ENCODE measurements around the gene CTDSPL2.
A peak's percentile ranks its signal among the peaks of the same experiment; 100 is the strongest.

The CTDSPL2 gene

GRCh38 chr15:44426975-44427755 is at the start of gene CTDSPL2:
TSS of gene CTDSPL2 (plus strand) at chr15:44427629. CDS start at chr15:44459015, 31,386 bp downstream.
- Histone ChIP-seq H3K4me3 (ENCODE audit: low read length in 2 of 2) (peak within 1 kb of the TSS; percentile 80 to 95), H3K27ac (ENCODE audit: low read length) (peak within 1 kb of the TSS; percentile 97), H3K27me3 (ENCODE audit: control insufficient read depth in 1 of 2, insufficient read depth in 2 of 2, low read length in 2 of 2) (no peaks in the 10 kb centered on the region), H3K4me1 (ENCODE audit: control insufficient read depth, insufficient read depth, low read length) (peaks cover 2% of the 10 kb centered on the region), H3K9ac (ENCODE audit: low read length in 2 of 2) (peak within 1 kb of the TSS; percentile 90 to 99), H3K36me3 (ENCODE audit: control insufficient read depth in 2 of 2, insufficient read depth in 2 of 2, low read length in 2 of 2) (no peaks in the 10 kb centered on the region), H3K9me3 (ENCODE audit: control insufficient read depth in 2 of 2, low read length in 2 of 2) (no peaks in the 10 kb centered on the region)

- peaks cover 0 to 4% of the 10 kb centered on the region in 2 donors for H3K36me3 ChIP-seq (ENCODE audit: control insufficient read depth in 2 of 2, insufficient read depth in 2 of 2, low read length in 2 of 2)
- H3K9me3 ChIP-seq (ENCODE audit: control insufficient read depth in 2 of 2, low read length in 2 of 2) = no peaks in the 10 kb centered on the region
- no peak overlapping the region for H3K4me3 ChIP-seq (ENCODE audit: low read length in 2 of 2)
- no peak overlapping the region for H3K27ac ChIP-seq (ENCODE audit: low read length)
- no peaks in the 10 kb centered on the region for H3K4me1 ChIP-seq (ENCODE audit: control insufficient read depth, insufficient read depth, low read length)
- H3K9ac ChIP-seq (ENCODE audit: low read length in 2 of 2) = no peak overlapping the region
- H3K27me3 ChIP-seq (ENCODE audit: control insufficient read depth in 1 of 2, insufficient read depth in 2 of 2, low read length in 2 of 2) = no peaks in the 10 kb centered on the region
These were observed 46.2 kb upstream of the CTDSPL2 start for GRCh38 chr15:44381236-44381635.

DNA sequence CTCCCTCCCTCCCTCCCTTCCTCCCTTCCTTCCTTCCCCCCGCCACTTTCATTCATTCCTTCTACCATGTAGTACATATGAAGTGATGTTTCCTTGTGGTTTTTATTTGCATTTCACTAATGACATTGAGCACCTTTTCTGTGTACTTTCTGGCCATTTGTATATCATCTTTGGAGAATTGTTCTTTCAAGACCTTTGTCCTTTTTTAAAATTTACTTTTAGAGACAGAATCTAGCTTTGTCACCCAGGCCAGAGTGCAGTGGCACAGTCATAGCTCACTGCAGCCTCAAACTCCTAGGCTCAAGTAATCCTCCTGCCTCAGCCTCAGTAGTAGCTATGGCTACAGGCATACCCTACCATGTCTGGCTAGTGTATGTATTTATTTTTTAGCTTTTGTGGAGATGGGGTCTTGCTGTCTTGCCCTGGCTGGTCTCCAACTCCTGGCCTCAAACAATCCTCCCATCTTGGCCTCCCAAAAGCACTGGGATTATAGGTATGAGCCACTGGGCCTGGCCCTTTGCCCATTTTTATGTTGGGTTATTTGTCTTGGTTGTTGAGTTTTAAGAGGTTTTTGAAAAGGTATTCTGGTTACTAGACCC is 42.0 kb upstream of the CTDSPL2 start:
- Histone ChIP-seq H3K27ac (ENCODE audit: low read length) (no peak overlapping the region), H3K4me1 (ENCODE audit: control insufficient read depth, insufficient read depth, low read length) (no peaks in the 10 kb centered on the region), H3K9ac (ENCODE audit: low read length in 2 of 2) (no peak overlapping the region), H3K27me3 (ENCODE audit: control insufficient read depth in 1 of 2, insufficient read depth in 2 of 2, low read length in 2 of 2) (no peaks in the 10 kb centered on the region), H3K4me3 (ENCODE audit: low read length in 2 of 2) (no peak overlapping the region), H3K36me3 (ENCODE audit: control insufficient read depth in 2 of 2, insufficient read depth in 2 of 2, low read length in 2 of 2) (no peaks in the 10 kb centered on the region), H3K9me3 (ENCODE audit: control insufficient read depth in 2 of 2, low read length in 2 of 2) (no peaks in the 10 kb centered on the region)

DNA sequence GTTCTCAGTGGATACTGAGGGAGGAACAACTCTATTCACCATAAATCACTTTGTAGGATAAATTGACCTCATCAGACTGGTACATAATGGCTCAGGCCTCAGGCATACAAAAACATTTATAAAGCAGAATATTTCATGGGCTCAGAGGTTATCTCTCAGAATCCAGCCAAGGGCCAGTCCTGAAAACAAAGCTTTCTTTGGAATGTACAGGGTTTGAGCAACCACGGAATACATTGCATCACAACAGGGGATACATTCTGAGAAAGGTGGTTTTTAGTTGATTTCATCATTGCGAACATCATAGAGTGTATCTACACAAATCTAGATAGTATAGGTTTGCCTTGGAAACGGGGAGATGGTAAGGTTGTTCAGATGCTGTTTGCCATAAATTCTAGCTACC is 33.4 kb upstream of the CTDSPL2 start:
- Histone ChIP-seq H3K27me3 (ENCODE audit: control insufficient read depth in 1 of 2, insufficient read depth in 2 of 2, low read length in 2 of 2) (no peaks in the 10 kb centered on the region), H3K27ac (ENCODE audit: low read length) (no peak overlapping the region), H3K4me1 (ENCODE audit: control insufficient read depth, insufficient read depth, low read length) (no peaks in the 10 kb centered on the region), H3K4me3 (ENCODE audit: low read length in 2 of 2) (no peak overlapping the region), H3K9me3 (ENCODE audit: control insufficient read depth in 2 of 2, low read length in 2 of 2) (no peaks in the 10 kb centered on the region), H3K36me3 (ENCODE audit: control insufficient read depth in 2 of 2, insufficient read depth in 2 of 2, low read length in 2 of 2) (no peaks in the 10 kb centered on the region), H3K9ac (ENCODE audit: low read length in 2 of 2) (no peak overlapping the region)

- no peak overlapping the region for H3K4me3 ChIP-seq (ENCODE audit: low read length in 2 of 2)
- H3K9ac ChIP-seq (ENCODE audit: low read length in 2 of 2) = no peak overlapping the region
- no peak overlapping the region for H3K27ac ChIP-seq (ENCODE audit: low read length)
- H3K9me3 ChIP-seq (ENCODE audit: control insufficient read depth in 2 of 2, low read length in 2 of 2) = no peaks in the 10 kb centered on the region
- no peaks in the 10 kb centered on the region for H3K36me3 ChIP-seq (ENCODE audit: control insufficient read depth in 2 of 2, insufficient read depth in 2 of 2, low read length in 2 of 2)
- no peaks in the 10 kb centered on the region for H3K27me3 ChIP-seq (ENCODE audit: control insufficient read depth in 1 of 2, insufficient read depth in 2 of 2, low read length in 2 of 2)
- H3K4me1 ChIP-seq (ENCODE audit: control insufficient read depth, insufficient read depth, low read length) = no peaks in the 10 kb centered on the region
These were observed 32.9 kb upstream of the CTDSPL2 start for GRCh38 chr15:44394562-44394961.

DNA sequence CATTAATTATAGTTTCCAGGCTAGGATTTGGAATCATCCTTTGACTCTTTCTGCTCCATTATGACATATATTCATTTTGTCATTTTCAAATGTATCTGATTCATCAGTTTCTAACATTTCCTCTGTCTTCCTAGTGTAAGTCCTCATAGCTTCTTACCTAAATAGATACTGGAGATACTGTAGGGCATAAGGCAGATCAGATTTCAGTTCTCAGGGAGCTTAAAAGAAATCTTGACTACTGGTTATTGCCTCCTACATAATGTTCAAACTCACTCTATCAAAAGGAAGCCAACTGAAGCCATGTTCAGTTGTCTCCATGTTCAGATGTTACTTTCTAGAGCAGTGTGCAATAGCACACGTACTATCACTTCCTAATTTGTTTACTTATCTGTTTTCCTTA is 29.6 kb upstream of the CTDSPL2 start:
- H3K27me3 ChIP-seq (ENCODE audit: control insufficient read depth in 1 of 2, insufficient read depth in 2 of 2, low read length in 2 of 2) = no peaks in the 10 kb centered on the region
- no peaks in the 10 kb centered on the region for H3K9me3 ChIP-seq (ENCODE audit: control insufficient read depth in 2 of 2, low read length in 2 of 2)
- no peaks in the 10 kb centered on the region for H3K4me1 ChIP-seq (ENCODE audit: control insufficient read depth, insufficient read depth, low read length)
- no peak overlapping the region for H3K4me3 ChIP-seq (ENCODE audit: low read length in 2 of 2)
- H3K27ac ChIP-seq (ENCODE audit: low read length) = no peak overlapping the region
- no peaks in the 10 kb centered on the region for H3K36me3 ChIP-seq (ENCODE audit: control insufficient read depth in 2 of 2, insufficient read depth in 2 of 2, low read length in 2 of 2)
- H3K9ac ChIP-seq (ENCODE audit: low read length in 2 of 2) = no peak overlapping the region

DNA sequence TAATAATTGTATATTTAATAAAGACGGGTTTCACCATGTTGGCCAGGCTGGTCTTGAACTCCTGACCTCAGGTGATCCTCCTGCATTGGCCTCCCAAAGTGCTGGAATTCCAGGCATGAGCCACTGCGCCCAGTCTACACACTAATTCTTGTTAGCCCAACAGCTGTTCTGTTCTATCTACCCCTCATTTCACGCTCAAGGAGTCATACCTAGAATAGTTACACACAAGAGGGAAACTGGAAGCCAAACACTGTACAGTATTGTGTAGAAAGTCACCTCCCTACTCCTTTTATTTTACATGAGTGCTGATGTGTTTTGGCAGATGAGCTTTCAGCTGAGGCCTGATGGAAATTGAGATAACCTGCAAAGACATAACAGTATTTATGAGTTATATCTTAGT is 13.4 kb upstream of the CTDSPL2 start:
- H3K4me3 ChIP-seq (ENCODE audit: low read length in 2 of 2) = no peak overlapping the region
- no peaks in the 10 kb centered on the region for H3K4me1 ChIP-seq (ENCODE audit: control insufficient read depth, insufficient read depth, low read length)
- no peak overlapping the region for H3K9ac ChIP-seq (ENCODE audit: low read length in 2 of 2)
- H3K36me3 ChIP-seq (ENCODE audit: control insufficient read depth in 2 of 2, insufficient read depth in 2 of 2, low read length in 2 of 2) = peaks cover 0 to 3% of the 10 kb centered on the region in 2 donors
- no peak overlapping the region for H3K27ac ChIP-seq (ENCODE audit: low read length)
- H3K27me3 ChIP-seq (ENCODE audit: control insufficient read depth in 1 of 2, insufficient read depth in 2 of 2, low read length in 2 of 2) = no peaks in the 10 kb centered on the region
- H3K9me3 ChIP-seq (ENCODE audit: control insufficient read depth in 2 of 2, low read length in 2 of 2) = no peaks in the 10 kb centered on the region

DNA sequence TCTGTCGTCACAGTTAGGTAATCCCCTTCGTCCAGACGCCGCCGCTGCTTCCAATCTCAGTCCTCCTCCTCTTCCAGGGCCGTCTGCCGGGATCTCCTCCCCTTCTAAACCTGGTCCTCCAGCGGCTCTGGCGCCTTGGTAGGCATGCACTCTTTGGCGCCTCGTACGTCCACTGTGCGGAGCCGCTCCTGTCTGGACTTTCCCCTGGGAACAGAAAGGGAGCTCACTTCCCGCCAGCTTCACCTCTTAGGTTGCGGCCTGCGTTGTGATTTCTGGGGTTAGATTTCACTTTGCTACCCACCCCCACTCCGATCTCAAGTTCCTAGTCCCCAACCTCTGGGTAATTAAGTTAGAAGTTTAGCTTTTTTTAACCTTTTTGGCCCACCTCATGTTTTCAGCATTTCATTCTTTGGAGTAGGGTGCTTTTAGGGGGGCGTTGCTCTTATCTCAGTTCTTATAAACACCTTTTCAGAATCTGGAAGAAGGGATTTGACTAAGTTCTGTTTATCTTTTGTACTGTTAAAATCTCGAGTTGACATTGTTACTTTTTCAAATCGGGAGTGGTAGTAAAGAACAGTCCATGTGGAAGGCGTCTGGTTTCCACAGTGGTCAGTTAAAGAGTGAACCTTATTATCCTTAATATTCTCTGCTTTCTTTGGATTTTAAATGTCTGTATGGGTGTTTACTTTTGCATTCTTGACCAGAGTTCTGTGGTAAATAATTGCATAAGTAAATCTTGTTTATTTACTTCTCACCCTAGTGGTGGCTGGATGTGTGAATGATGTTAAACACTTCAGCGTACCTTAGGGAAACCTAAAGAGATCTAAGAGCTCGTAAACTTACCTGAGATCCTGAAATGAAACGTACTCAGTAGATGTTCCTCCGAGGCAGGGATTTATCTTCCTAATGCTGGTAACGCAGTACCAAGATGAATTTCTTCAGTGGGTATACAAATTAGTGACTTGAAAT is 611 bp downstream of the CTDSPL2 start:
- Histone ChIP-seq H3K4me3 (ENCODE audit: low read length in 2 of 2) (peak overlapping the region; percentile 80 to 95), H3K9me3 (ENCODE audit: control insufficient read depth in 2 of 2, low read length in 2 of 2) (no peaks in the 10 kb centered on the region), H3K27me3 (ENCODE audit: control insufficient read depth in 1 of 2, insufficient read depth in 2 of 2, low read length in 2 of 2) (no peaks in the 10 kb centered on the region), H3K27ac (ENCODE audit: low read length) (peak overlapping the region; percentile 97), H3K36me3 (ENCODE audit: control insufficient read depth in 2 of 2, insufficient read depth in 2 of 2, low read length in 2 of 2) (no peaks in the 10 kb centered on the region), H3K4me1 (ENCODE audit: control insufficient read depth, insufficient read depth, low read length) (peaks cover 2% of the 10 kb centered on the region), H3K9ac (ENCODE audit: low read length in 2 of 2) (peak overlapping the region; percentile 90 to 99)

- Histone ChIP-seq H3K9me3 (ENCODE audit: control insufficient read depth in 2 of 2, low read length in 2 of 2) (no peaks in the 10 kb centered on the region), H3K27ac (ENCODE audit: low read length) (no peak overlapping the region), H3K27me3 (ENCODE audit: control insufficient read depth in 1 of 2, insufficient read depth in 2 of 2, low read length in 2 of 2) (no peaks in the 10 kb centered on the region), H3K4me3 (ENCODE audit: low read length in 2 of 2) (no peak overlapping the region), H3K4me1 (ENCODE audit: control insufficient read depth, insufficient read depth, low read length) (no peaks in the 10 kb centered on the region), H3K36me3 (ENCODE audit: control insufficient read depth in 2 of 2, insufficient read depth in 2 of 2, low read length in 2 of 2) (no peaks in the 10 kb centered on the region), H3K9ac (ENCODE audit: low read length in 2 of 2) (no peak overlapping the region)
These were observed 8.7 kb downstream of the CTDSPL2 start for GRCh38 chr15:44435893-44436667.

DNA sequence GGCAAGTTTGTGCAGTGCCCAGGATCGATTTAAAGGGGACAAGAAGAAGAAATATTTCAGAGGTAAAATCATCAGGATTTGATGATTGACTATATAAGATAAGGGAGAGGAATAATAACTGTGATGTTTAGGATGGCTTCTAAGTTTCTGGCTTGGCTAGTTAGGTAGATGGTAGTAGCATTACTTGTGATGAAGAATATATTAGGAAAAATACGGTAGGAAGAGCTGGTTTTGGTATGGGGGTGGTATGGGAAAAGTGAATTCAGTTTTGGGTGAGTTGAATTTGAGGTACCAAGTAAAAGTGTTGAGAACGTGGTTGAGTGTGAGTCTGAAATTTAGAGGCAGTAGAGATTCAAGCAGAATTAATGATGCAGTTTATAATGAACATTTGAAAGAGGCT is 11.0 kb downstream of the CTDSPL2 start:
- H3K9me3 ChIP-seq (ENCODE audit: control insufficient read depth in 2 of 2, low read length in 2 of 2) = no peaks in the 10 kb centered on the region
- no peaks in the 10 kb centered on the region for H3K36me3 ChIP-seq (ENCODE audit: control insufficient read depth in 2 of 2, insufficient read depth in 2 of 2, low read length in 2 of 2)
- no peaks in the 10 kb centered on the region for H3K4me1 ChIP-seq (ENCODE audit: control insufficient read depth, insufficient read depth, low read length)
- no peaks in the 10 kb centered on the region for H3K27me3 ChIP-seq (ENCODE audit: control insufficient read depth in 1 of 2, insufficient read depth in 2 of 2, low read length in 2 of 2)
- no peak overlapping the region for H3K9ac ChIP-seq (ENCODE audit: low read length in 2 of 2)
- H3K27ac ChIP-seq (ENCODE audit: low read length) = no peak overlapping the region
- H3K4me3 ChIP-seq (ENCODE audit: low read length in 2 of 2) = no peak overlapping the region
